Thoracic aorta (tissue), 2 donors: ENCODE measurements around the gene LRRTM4. TPM values are rescaled to one million over a fixed set of nuclear protein-coding genes. Genes with fewer than 3 reads are reported as not detected.

Experiments used
- ATAC-seq: fragments of 150-250 bp; one replicate; pipeline ENCODE4 v1.8.0; 2017; ENCODE audit warnings: low read depth; ENCODE audit not compliant: insufficient number of reproducible peaks, low FRiP score
- DNase-seq: peaks from one replicate; pipeline ENCODE4 v3.0.0-alpha.2; 2020; ENCODE audit warnings: low spot score
- H3K27ac ChIP-seq, 2 donors: fragments of 200-600 bp; sonication (generic); 1 replicate in 1 of 2; 2 replicates in 1 of 2; pipeline ENCODE4 v1.5.1; 2016; ENCODE audit warnings: mild to moderate bottlenecking in 2 of 2, moderate library complexity in 2 of 2
- H3K27me3 ChIP-seq: fragments of 200-600 bp; sonication (generic); replicated peaks from 2 replicates; pipeline ENCODE4 v1.6.0; 2016; ENCODE audit warnings: mild to moderate bottlenecking; ENCODE audit not compliant: insufficient read depth
- H3K36me3 ChIP-seq: fragments of 200-600 bp; sonication (generic); one replicate; pipeline ENCODE4 v1.5.1; 2016
- H3K4me1 ChIP-seq, 2 donors: fragments of 200-600 bp; sonication (generic); 1 replicate in 1 of 2; 2 replicates in 1 of 2; pipeline versions ENCODE4 v1.5.1 to v1.6.0; 2016; ENCODE audit warnings: low read depth in 2 of 2, mild to moderate bottlenecking in 1 of 2; ENCODE audit not compliant: control insufficient read depth in 1 of 2
- H3K4me3 ChIP-seq: fragments of 200-600 bp; sonication (generic); 2 replicates; pipeline ENCODE4 v1.5.1; 2016; ENCODE audit warnings: mild to moderate bottlenecking
- H3K9me3 ChIP-seq: fragments of 200-600 bp; sonication (generic); 2 replicates; pipeline ENCODE4 v1.5.1; 2016
- total RNA-seq, 2 donors: library from RNA; depleted of rRNA; stranded (reverse); fragments of >200 nt; gene quantifications; one replicate each; pipeline versions ENCODE4 v1.1.0 to v1.2.3, GENCODE V29; 2016
- TF ChIP-seq, protein P1 (sequence below): fragments of 200-600 bp; sonication (generic); IDR thresholded peaks from one replicate; pipeline ENCODE4 v1.5.1; 2019; ENCODE audit warnings: antibody characterized with exemption

The LRRTM4 gene
- total RNA-seq, 2 donors from 2014 or later, result not detected

DNA sequence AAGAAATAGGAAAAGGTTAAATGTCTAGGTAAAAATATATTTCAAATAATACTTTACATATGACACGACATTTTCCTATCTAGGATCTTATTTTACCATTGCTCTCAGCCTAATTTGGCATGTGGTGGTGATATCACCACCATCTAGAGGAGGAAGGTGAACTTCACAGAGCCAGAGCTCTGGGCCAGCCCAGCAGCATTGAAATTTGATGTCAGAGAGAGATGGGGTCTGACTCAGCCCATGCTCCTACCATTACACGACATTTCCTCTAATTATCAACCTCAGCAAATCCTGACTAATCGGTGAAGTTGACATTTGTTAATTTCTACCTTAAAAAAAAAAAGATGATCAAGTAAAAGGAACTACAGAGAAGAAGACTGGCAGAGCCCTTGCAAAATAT lies 42.3 kb downstream of the LRRTM4 start:
- no peaks in the 10 kb centered on the region for H3K27me3 ChIP-seq
- H3K4me3 ChIP-seq, result no peak overlapping the region
- ATAC-seq, result no peak

GRCh38 chr2:77479395-77479794 lies 42.8 kb downstream of the LRRTM4 start:
- H3K9me3 ChIP-seq, result no peaks in the 10 kb centered on the region
- H3K4me1 ChIP-seq, result no peaks in the 10 kb centered on the region
- ATAC-seq, result no peak
- H3K36me3 ChIP-seq, result no peaks in the 10 kb centered on the region
- no peak overlapping the region for H3K27ac ChIP-seq
- DNase-seq, result no peak
- H3K27me3 ChIP-seq, result no peaks in the 10 kb centered on the region
- TF ChIP-seq, protein P1, sequence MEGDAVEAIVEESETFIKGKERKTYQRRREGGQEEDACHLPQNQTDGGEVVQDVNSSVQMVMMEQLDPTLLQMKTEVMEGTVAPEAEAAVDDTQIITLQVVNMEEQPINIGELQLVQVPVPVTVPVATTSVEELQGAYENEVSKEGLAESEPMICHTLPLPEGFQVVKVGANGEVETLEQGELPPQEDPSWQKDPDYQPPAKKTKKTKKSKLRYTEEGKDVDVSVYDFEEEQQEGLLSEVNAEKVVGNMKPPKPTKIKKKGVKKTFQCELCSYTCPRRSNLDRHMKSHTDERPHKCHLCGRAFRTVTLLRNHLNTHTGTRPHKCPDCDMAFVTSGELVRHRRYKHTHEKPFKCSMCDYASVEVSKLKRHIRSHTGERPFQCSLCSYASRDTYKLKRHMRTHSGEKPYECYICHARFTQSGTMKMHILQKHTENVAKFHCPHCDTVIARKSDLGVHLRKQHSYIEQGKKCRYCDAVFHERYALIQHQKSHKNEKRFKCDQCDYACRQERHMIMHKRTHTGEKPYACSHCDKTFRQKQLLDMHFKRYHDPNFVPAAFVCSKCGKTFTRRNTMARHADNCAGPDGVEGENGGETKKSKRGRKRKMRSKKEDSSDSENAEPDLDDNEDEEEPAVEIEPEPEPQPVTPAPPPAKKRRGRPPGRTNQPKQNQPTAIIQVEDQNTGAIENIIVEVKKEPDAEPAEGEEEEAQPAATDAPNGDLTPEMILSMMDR, result no peak
- H3K4me3 ChIP-seq, result no peak overlapping the region

More for the DNA sequence above, 42.3 kb downstream of the LRRTM4 start:
- DNase-seq, result no peak
- Histone ChIP-seq H3K4me1 (no peaks in the 10 kb centered on the region), H3K36me3 (no peaks in the 10 kb centered on the region), H3K27ac (no peak overlapping the region), H3K9me3 (no peaks in the 10 kb centered on the region)
- TF ChIP-seq, protein P1, result no peak

DNA sequence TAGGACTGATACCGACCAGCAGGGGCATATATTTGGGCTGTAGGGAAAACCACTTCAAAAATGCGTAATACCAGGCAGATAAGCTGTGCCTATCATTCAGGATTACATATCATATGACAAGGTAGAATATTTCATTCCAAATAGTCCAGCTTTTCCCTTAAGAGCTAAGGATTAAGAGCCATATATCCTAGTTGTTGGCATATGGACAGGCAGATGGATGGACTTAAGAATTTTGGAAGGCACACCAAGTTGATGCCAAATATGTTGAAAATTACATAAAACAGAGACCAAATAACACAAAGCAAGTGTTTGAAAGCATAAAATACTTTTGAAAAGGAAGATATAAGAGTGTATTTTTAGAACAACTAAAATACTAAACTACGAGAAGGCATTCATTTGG lies 52.1 kb downstream of the LRRTM4 start:
- Histone ChIP-seq H3K27ac (no peak overlapping the region), H3K9me3 (no peaks in the 10 kb centered on the region), H3K27me3 (no peaks in the 10 kb centered on the region), H3K36me3 (no peaks in the 10 kb centered on the region), H3K4me1 (no peaks in the 10 kb centered on the region), H3K4me3 (no peak overlapping the region)
- DNase-seq (no peak), ATAC-seq (no peak)
- TF ChIP-seq, protein P1, result no peak

- ATAC-seq, result no peak
Measured at GRCh38 chr2:77469106-77469505, 53.1 kb downstream of the LRRTM4 start.

GRCh38 chr2:77459840-77460239 lies 62.3 kb downstream of the LRRTM4 start:
- TF ChIP-seq, protein P1, result no peak
- H3K4me1 ChIP-seq, result no peaks in the 10 kb centered on the region
- no peak overlapping the region for H3K4me3 ChIP-seq
- ATAC-seq, result no peak
- DNase-seq, result no peak
- no peak overlapping the region for H3K27ac ChIP-seq
- no peaks in the 10 kb centered on the region for H3K36me3 ChIP-seq
- H3K9me3 ChIP-seq, result no peaks in the 10 kb centered on the region
- no peaks in the 10 kb centered on the region for H3K27me3 ChIP-seq

More at GRCh38 chr2:77469106-77469505, 53.1 kb downstream of the LRRTM4 start:
- Histone ChIP-seq H3K9me3 (no peaks in the 10 kb centered on the region), H3K27ac (no peak overlapping the region), H3K36me3 (no peaks in the 10 kb centered on the region), H3K27me3 (no peaks in the 10 kb centered on the region), H3K4me1 (no peaks in the 10 kb centered on the region), H3K4me3 (no peak overlapping the region)
- DNase-seq, result no peak
- TF ChIP-seq, protein P1, result no peak
